Measurements from ENCODE around the gene COG6.

Gene COG6

DNA sequence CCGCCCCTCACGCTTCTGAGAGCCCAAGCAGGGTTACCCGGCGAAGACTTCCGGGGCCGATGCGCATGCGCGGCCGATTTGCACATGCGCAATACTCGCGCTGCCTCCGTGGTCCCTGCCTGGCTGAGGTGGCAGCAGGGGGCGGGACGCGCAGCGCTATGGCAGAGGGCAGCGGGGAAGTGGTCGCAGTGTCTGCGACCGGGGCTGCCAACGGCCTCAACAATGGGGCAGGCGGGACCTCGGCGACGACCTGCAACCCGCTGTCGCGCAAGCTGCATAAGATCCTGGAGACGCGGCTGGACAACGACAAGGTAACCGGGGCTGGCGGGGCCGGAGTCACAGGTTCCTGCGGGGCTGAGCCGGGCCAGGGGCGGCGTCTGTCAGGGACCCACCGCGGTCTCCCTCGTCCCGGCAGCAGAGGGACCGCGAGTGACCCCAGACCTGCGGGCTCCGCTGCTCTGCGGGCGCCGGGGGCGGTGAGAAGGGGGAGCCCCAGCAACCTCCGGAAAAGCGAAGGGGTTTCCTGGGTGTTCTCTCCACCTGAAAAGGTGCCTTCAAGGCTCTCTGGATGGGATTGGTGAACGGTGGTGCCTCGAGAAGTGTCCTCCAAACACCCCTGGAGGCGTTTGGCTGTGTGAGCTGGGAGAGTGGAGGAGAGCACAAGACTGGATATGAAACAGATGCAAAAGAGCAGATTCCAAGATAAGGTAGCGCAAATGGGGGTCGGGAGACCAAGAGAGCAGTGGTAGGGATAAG, at the start of gene COG6:
TSS of gene COG6 (plus strand) at position 94 of the 756 bp plus-strand sequence. CDS start at position 159, 65 bp downstream.
- peak; percentile 93 to 98 for DNase-seq (ENCODE audit: low read depth in 1 of 2, low spot score in 1 of 2)

DNA sequence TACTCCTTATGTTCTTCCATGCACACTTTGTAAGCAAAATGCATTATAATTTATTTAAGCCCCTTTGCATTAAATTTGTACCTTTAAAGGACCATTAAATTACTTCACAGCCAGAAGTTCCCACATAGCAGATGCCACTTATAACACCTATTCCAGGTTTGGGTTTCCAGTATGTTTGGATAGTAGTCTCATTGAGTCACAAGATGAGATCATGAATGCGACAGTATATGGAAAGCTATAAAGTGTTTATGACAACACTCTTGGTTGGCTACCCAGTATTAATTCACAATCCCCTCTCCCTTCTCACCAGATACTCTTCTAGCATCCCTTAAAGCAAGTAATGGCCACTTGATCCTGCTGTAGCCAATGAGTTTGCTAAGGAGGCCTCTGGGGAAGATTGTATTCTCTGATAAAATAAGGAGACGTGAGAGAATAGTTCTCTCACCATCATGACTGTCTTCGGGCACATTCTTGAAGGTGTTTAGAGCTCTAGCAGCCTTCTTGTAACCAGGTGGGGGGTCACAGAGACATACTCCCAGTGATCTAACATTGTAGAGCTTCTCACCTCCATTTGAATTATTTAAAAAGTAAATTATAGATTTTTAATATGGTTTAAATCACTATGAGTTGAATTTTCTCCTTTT, 49.7 kb upstream of the COG6 start:
- no peak for DNase-seq (ENCODE audit: low read depth in 1 of 2, low spot score in 1 of 2)

DNA sequence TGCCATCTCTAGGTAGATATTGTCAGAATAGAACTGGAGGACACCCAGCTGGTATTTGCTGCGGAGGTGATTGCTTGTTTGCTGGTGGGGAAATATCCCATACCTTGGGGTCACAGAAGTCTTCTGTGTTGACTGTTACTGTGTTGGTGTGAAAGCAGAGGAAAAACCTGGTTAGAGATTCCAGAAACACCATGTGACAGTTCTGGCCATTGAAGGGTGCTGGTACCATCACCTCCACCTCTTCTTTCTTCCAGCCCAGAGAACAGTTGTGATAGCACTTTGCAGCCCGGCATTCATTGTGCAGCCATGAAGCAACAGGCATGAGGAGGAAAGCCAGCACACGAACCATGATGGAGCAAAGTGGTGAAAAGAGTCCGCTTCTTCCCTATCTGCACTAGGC, 47.6 kb upstream of the COG6 start:
- no peak for DNase-seq (ENCODE audit: low read depth in 1 of 2, low spot score in 1 of 2)

DNA sequence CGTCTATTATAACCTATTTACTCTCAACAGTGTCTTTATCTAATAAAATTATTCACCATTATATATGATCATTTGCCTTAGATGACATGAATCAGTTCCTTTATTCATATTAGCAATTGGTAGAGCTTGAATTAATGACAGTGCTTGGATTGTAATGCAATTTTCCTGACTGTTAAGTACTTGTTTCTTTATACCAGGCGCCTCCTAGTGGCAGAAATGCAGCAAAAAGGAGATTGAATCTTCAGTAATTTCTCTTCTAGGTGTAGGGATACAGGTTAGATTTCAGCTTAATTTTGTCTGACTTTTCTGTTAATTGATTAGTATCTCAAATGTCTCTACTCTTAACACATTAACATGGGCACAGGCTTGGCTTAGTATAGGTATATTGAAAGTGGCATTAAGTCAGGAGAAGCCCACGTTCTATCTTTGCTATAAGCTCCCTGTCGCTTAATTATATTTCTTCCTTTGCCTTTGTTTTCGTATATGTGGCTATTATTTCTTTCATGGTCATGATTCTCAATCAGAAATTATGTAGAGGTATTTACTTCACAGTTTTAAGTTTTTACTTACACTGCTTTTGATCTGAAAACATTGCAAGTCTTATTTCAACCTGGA, 43.3 kb upstream of the COG6 start:
- DNase-seq (ENCODE audit: low read depth in 1 of 2, low spot score in 1 of 2), result peak in 1 of 2 donors; percentile 7

DNA sequence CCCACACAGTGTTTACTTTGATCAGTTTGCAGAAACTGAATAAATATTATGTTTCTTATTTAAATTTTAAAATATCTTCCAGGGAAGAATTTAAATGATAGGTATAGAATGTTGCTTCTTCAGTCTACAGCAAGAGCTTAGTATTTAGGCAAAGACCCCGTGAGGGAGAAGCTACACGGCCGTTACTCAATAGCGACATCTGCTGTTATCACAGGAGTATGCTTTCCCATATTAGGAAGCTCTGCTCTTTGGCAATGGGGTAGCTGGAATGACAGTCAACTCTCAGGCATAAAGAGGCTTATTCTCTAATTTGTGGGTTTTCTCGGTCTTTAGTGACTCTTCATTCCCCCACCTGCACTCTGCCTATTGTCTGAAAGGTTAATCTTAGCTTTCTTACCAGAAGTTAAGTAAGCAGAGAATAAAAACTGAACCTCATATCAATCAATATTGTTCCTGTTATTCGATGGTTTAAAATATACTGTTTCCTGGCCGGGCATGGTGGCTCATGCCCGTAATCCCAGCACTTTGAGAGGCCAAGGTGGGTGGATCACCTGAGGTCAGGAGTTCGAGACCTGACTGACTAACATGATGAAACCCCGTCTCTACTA, 39.3 kb upstream of the COG6 start:
- no peak for DNase-seq (ENCODE audit: low read depth in 1 of 2, low spot score in 1 of 2)

DNA sequence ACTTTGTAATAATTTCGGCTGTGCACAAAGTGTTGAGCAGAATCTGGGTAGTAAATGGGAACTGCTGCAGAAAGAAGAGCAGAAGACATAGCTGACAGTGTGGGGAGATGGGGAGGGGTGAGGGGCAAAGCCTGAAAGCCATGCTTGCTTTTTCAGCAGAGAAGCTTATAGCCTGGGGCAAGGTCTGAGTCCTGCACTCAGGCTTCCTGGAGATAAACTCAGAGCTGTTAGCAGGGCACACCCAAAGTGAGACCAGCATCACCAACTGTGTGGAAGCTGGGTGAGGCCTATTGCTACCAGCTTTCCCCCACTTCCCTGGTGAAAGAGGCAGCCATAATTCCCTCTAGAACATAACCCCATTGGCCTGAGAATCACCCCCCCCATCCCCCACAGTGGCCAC, 36.9 kb upstream of the COG6 start:
- no peak for DNase-seq (ENCODE audit: low read depth in 1 of 2, low spot score in 1 of 2)

DNA sequence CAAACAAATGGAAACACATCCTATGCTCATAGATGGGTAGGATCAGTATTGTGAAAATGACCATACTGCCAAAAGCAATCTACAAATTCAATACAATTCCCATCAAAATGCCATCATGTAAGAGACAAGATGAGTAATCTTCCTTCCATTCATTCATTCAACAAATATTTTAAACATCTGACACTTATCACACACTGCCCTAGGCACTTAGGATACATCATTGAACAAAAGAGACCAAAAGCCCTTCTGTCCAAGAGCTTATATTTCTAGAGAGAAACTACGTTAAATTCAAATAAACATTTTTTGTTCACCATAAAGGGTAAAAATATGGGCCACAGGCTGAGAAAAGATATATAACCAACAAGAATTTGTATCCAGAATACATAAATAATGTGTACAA, 32.0 kb upstream of the COG6 start:
- no peak for DNase-seq (ENCODE audit: low read depth in 1 of 2, low spot score in 1 of 2)

DNA sequence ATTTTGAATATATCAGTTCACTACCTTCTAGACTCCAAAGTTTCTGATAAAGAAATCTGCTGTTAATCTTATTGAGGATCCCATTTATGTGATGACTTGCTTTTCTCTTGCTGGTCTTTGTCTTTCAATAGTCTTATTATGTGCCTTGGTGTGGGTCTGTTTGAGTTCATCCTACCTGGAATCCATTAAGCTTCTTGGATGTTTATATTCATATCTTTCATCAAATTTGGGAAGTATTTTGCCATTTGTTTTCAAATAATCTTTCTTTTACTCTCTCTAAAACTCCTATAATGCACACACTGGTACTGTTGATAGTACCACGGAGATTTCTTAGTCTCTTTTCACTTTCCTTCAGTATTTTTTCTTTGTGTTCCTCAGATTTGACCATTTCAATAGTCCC, 24.2 kb upstream of the COG6 start:
- DNase-seq (ENCODE audit: low read depth in 1 of 2, low spot score in 1 of 2), result no peak

DNA sequence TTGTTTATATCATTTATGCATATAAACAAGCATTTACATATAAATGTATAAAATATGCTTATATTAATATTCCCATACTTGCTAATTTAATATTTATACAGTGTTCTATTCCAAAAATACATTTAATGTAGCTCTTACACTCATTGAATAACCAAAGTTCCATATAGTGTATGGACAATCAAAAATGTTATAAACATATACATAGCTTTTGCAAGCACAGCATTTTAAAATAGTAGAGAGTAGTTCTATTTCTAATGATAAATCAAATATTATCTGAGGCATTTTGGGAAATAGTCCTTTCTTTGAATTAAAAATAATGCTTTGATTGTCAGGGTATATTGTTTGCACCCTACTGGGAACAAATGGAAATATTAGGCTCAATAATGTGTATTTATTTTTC, 22.5 kb upstream of the COG6 start:
- DNase-seq (ENCODE audit: low read depth in 1 of 2, low spot score in 1 of 2), result no peak

DNA sequence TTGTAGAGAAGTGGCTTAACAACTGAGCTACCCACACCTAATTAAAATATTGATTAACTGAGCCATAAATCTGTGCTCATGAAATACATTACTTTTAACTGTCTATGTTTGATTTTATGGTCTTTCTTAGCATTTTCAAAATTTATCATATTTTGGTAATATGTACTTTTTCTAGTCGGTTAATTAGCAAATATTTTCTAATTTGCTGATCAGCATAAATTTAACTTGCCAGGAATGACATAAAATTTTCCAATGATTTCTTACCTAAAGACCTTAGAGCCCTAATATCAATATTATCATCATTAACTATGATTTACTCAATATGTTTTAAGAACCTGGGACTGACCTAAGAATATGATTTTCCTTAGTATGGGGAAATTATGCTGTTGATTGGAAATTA, 19.9 kb upstream of the COG6 start:
- DNase-seq (ENCODE audit: low read depth in 1 of 2, low spot score in 1 of 2), result no peak

DNA sequence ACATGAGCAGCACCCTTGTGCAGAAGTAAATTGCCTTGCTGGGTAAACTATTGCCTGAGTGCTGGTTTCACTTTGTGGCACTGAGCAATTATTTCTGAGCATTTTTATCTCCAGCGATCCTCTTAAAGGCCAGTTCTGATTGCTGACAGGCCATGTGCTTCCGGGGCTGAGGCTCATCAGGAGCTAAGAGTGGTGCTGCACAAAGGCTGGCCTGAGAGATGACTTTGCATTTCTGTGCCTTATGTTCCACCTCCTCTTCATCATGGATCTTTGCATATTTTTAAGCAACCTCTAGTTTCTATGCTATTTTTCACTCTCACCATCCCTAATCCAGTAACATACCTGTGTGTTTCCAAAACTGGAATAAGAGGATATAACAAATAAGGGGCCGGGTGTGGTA, 17.6 kb upstream of the COG6 start:
- no peak for DNase-seq (ENCODE audit: low read depth in 1 of 2, low spot score in 1 of 2)

DNA sequence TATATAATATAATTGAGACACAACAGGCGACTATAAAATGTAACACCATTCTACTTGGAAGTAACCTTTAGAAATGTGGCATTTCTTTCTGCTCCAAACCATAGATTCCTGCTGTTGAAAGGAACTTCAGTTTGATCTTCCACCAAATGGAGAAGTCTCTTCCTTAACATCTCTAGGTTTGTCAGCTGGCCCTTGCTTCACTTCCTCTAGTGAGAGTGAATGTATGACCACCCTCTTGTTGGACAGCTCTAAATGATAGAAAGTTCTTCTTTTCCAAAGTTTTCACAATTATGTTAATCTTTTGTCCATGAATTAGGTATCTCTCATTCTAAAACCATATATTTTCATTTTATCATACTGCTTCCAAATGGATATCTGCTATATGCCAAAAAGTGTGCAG, 13.8 kb upstream of the COG6 start:
- DNase-seq (ENCODE audit: low read depth in 1 of 2, low spot score in 1 of 2), result no peak

DNA sequence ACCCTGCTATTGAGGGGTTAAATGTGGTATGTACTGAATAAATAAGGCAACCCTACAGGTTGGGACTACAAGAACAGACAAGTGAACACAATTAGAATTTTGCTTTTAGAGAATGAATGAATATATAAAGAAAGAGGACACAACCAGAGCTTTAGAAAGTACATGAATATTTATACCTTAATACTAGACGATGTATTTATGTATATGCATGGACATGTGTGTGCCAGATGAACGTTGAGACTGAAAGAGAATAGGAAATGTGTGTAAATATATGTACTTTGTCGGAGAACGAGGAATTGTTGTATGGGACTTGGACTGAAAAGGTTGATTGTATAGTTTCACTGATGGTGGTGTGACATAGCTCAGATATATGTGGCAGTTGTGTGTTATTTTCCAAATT, 9.3 kb upstream of the COG6 start:
- no peak for DNase-seq (ENCODE audit: low read depth in 1 of 2, low spot score in 1 of 2)

DNA sequence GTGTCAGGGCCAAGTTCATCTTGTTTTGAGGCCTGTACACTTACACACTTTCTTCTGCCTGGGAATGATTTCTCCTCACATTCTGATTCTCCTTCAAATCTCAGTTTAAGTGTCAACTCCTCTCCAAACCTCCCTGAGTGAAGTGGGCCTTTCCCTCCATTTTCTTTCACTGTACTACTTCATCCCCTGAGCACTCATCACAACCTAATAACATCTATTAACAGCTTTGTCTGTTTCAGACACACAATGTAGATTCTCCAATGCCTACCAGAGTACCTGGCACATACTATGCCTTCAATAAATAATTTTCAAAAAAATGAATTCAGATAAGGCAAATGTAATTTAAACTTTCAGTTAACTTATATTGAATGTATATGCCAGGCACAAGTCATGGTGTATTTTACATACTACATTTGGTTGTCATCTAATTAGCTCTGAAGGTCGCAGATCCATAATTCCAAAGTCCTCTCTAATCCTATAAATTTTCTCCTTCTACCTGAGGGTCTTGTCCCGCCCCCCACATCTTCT, 357 bp upstream of the COG6 start:
- no peak for DNase-seq (ENCODE audit: low read depth in 1 of 2, low spot score in 1 of 2)

DNA sequence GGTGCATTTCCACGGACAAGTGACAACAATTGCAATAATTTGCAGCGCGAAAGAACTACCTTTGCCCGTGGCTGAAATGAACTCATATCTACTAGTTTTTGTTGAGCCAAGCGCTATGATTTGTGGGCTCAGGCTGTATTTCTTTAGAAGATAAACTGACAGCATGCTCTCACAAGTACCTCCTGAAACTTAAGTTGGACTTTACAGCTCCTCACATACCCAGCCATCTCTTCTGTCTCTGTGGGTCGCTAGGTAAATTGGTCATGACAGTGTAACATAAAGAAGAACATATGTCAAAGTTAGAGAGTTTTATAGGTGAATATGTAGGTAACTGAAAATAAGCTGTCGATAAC, 839 bp downstream of the COG6 start:
- DNase-seq (ENCODE audit: low read depth in 1 of 2, low spot score in 1 of 2), result no peak

DNA sequence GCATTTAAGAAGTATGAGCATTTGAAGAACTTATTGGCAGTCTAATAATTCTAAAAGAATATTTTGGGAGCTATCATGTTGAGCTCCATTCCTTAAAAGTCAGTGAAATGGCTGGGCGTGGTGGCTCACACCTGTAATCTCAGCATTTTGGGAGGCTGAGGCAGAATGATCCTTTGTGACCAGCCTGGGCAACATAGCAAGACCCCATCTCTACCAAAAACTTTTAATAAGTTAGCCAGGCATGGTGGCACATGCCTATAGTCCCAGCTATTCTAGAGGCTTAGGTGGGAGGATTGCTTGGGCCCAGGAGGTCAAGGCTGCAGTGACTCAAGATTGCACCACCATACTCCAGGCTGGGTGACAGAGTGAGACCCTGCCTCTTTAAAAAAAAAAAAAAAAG, 8.0 kb downstream of the COG6 start:
- no peak for DNase-seq (ENCODE audit: low read depth in 1 of 2, low spot score in 1 of 2)

DNA sequence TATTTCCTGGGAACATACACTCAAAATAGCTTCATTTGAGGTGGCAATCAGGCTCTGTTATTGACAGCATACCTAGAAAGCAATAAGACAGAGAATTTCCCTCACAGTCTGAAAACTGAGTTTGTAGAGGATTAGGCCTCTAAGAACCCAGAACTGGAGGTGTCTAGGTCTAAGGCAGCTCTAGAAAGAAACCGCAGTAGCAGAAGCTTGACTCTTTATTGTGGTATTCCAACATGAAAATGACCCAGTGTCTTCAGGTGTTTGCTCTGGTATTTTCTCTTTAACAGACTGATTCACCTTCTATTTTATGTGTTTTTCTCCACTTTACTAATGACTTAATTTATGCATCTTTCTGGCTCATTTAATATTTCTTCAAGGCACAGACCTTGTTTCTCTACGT, 8.5 kb downstream of the COG6 start:
- DNase-seq (ENCODE audit: low read depth in 1 of 2, low spot score in 1 of 2), result no peak

DNA sequence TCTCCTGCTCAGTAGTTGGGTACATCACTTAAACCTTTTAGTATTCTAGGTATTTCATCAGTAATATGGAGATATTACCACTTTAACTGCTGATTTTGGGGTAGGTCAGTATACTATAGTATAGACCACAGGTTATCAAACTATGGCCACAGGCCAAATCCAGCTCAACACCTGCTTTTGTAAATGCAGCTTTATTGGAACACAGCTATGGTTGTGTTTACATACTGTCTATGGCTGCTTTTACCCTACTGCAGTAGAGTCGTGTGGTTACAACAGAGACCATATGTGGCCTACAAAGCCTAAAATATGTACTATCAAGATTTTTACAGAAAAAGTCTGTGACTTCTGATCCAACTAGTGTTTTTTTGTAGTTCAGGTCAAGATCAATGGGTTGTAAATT, 10.3 kb downstream of the COG6 start:
- DNase-seq (ENCODE audit: low read depth in 1 of 2, low spot score in 1 of 2), result no peak

DNA sequence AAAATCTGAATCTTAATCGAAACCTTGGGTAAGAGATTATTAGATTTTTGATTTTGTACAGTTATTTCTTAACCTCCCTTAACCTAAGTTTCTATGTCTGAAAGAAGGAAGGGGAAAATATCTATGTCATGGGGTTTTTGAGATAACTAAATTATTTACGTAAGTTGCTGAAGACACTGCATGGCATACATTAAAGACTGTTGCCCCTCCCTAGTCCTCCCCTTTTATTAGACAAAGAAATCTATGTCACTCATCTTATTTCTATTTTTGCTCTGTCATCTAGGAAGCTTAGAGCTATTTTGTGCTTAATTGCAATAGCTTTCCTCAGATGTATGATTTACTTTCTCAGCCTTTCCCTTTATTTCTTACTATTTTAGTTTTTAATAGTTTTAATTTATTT, 15.0 kb downstream of the COG6 start:
- no peak for DNase-seq (ENCODE audit: low read depth in 1 of 2, low spot score in 1 of 2)

DNA sequence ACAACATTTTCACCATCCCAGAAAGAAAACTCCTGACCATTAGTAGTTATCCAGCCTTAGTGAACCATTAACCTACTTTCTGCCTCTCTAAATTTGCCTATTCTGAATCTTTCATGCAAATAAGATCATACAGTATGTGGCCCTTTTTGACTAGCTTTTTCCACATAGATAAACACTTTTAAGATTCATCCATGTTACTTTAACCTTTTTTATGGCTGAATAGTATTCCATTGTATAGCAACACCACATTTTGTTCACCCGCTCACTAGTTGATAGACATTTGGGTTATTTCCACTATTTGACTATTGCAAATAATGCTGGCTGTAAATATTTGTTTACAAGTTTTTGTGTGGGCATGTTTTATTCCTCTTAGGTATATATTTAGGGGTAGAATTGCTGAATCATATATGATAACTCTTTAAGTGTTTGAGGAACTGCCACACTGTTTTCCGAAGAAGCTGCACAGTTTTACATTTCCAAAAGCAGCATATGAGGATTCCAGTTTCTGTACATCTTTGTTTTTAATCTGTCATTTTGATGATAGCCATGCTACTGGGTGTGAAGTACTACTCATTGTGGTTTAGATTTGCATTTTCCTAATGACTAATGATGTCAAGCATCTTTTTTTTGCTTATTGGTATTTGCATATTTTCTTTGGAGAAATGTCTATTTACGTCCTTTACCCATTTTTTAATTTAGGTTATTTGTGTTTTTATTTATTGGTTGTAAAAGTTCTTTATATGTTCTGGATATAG, 17.1 kb downstream of the COG6 start:
- no peak for DNase-seq (ENCODE audit: low read depth in 1 of 2, low spot score in 1 of 2)

DNA sequence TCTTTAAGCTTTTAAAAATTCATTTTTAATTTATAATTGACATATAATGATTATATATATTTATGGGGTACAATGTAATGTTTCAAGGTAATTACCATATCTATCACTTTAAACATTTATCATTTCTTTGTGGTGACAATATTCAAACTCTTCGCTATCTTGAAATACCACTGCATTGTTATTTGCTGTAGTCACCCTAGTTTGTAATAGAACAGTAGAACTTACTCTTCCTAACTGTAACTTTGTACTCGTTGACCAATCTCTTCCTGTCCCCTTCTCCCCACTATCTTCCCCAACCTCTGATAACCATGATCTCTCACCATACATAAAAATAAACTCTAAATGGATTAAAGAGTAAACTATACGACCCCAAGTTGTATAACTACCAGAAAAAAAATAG, 20.4 kb downstream of the COG6 start:
- no peak for DNase-seq (ENCODE audit: low read depth in 1 of 2, low spot score in 1 of 2)

Data from stimulated activated CD4-positive, alpha-beta T cell treated with anti-CD3 and anti-CD28 coated beads, Interleukin-15, amount 100 ng/mL, for 1 hour (primary cell).